ENCODE measurements around the gene GSN. TPM values are rescaled to one million over a fixed set of nuclear protein-coding genes. Genes with fewer than 3 reads are reported as not detected.

The GSN gene
- total and polyA plus RNA-seq, 10 of the 15 experiments (the other 5 are each of a cell fraction or from before 2014, with no cell fraction given), result 0.66 to 9.2 (median 6.2) TPM

- TF ChIP-seq ZBTB4 (CRISPR knock-in tag; IDR thresholded peaks at IDR 0.05) (peak; percentile 82), STAT1 (conservative IDR thresholded peaks at IDR 0.05) (no peak), YY1 (IDR thresholded peaks at IDR 0.05; ENCODE audit: low read depth, low read length) (peak; percentile 64), E4F1 (IDR thresholded peaks at IDR 0.05; ENCODE audit: borderline replicate concordance, partially characterized antibody) (no peak), PBX3 (IDR thresholded peaks at IDR 0.05; ENCODE audit: insufficient replicate concordance, low read depth, low read length) (no peak), BHLHE40 (IDR thresholded peaks at IDR 0.05; ENCODE audit: borderline replicate concordance in 1 of 2, low read depth in 2 of 2, low read length in 1 of 2) (no peak), FOS (IDR thresholded peaks at IDR 0.05; ENCODE audit: borderline replicate concordance, extremely low read depth, insufficient read length) (no peak), HDGF (IDR thresholded peaks at IDR 0.05) (0 out of 2 replicates have a peak, but pooled peaks have one; percentile 33), ATF7 (IDR thresholded peaks at IDR 0.05; ENCODE audit: low read depth) (0 out of 2 replicates have a peak, but pooled peaks have one; percentile 8), YBX1 (IDR thresholded peaks at IDR 0.05) (no peak), SIN3A (IDR thresholded peaks at IDR 0.05; ENCODE audit: low read depth, low read length) (no peak), CTCF (IDR thresholded peaks at IDR 0.05 in 2 of 3, conservative IDR thresholded peaks at IDR 0.05 in 1 of 3; ENCODE audit: control insufficient read depth in 2 of 3, extremely low read depth in 1 of 3, insufficient read depth in 1 of 3, low read depth in 3 of 3, low read length in 3 of 3) (no peak), ZNF622 (IDR thresholded peaks at IDR 0.05) (no peak), MYC (IDR thresholded peaks at IDR 0.05; ENCODE audit: insufficient read depth, insufficient read length, insufficient replicate concordance, low read length, severe bottlenecking) (no peak), ZNF592 (IDR thresholded peaks at IDR 0.05) (peak; percentile 94; the same call in 1 of the 2 replicates)
Measured at GRCh38 chr9:121218357-121219027, 49.5 kb upstream of the GSN start (continued).
